Breast epithelium (tissue), 3 donors: Measurements from ENCODE around the gene RNF41.

Experiments
- POLR2A ChIP-seq: fragments of 450-650 bp; IDR thresholded peaks from one replicate; pipeline ENCODE4 v1.6.1; 2016; ENCODE audit warnings: antibody characterized with exemption, mild to moderate bottlenecking, moderate library complexity
- POLR2AphosphoS5 ChIP-seq, 3 donors: sonication (generic); formaldehyde crosslinking; IDR thresholded peaks; one replicate each; pipeline ENCODE4 v1.6.1; 2017; ENCODE audit warnings: antibody characterized with exemption in 3 of 3
- TF ChIP-seq, protein P1 (sequence below), 3 donors: fragments of 450-650 bp; IDR thresholded peaks; one replicate each; pipeline ENCODE4 v1.5.1; 2016 to 2017; ENCODE audit warnings: antibody characterized with exemption in 3 of 3, mild to moderate bottlenecking in 3 of 3, moderate library complexity in 3 of 3

DNA sequence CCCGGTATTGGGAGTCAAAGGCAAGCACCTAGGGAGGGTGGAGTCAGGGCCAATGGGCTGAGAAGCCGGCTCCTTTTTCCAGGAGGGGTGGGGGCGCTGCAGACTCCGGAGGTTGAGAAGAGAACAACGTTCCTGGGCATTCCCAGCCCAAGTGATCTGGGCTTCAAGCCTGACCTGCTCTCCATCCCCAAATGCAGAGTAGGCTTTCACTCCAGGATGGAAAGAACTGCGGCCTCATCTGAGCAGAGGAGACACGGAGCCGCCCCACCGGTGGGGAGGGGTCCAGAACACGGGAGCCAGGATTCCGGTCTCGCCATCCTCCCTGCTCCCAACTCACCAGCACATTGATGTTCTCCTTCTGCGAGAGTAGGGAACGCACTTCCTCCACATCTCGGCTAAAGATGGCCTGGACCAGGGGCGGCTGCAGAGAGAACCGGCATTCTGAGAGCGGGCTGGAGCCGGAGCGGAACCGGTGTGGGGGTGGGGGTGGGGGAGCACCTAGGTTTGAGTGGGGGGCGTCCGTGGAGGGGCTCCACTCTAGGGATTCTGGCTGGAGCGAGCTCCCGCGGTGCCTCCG lies 35.9 kb upstream of the RNF41 start:
- TF ChIP-seq, protein P1, sequence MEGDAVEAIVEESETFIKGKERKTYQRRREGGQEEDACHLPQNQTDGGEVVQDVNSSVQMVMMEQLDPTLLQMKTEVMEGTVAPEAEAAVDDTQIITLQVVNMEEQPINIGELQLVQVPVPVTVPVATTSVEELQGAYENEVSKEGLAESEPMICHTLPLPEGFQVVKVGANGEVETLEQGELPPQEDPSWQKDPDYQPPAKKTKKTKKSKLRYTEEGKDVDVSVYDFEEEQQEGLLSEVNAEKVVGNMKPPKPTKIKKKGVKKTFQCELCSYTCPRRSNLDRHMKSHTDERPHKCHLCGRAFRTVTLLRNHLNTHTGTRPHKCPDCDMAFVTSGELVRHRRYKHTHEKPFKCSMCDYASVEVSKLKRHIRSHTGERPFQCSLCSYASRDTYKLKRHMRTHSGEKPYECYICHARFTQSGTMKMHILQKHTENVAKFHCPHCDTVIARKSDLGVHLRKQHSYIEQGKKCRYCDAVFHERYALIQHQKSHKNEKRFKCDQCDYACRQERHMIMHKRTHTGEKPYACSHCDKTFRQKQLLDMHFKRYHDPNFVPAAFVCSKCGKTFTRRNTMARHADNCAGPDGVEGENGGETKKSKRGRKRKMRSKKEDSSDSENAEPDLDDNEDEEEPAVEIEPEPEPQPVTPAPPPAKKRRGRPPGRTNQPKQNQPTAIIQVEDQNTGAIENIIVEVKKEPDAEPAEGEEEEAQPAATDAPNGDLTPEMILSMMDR (IDR thresholded peaks at IDR 0.05), result no peak
- TF ChIP-seq POLR2A (no peak), POLR2AphosphoS5 (IDR thresholded peaks at IDR 0.05) (no peak)
